HEK293T (cell line): ENCODE data around the gene ALG12.

Source experiments
- ARNT ChIP-seq: fragments of 450-650 bp; IDR thresholded peaks from 2 replicates; pipeline ENCODE4 v1.6.1; 2017; ENCODE audit warnings: mild to moderate bottlenecking
- BHLHE40 ChIP-seq: fragments of 450-650 bp; IDR thresholded peaks from 2 replicates; pipeline ENCODE4 v1.6.1; 2016; ENCODE audit warnings: mild to moderate bottlenecking, moderate library complexity, borderline replicate concordance
- ELF4 ChIP-seq: fragments of 450-650 bp; IDR thresholded peaks from 2 replicates; pipeline ENCODE4 v1.6.1; 2017; ENCODE audit warnings: antibody characterized with exemption
- FOXA1 ChIP-seq: fragments of 450-650 bp; IDR thresholded peaks from 2 replicates; pipeline ENCODE4 v1.6.1; 2016; ENCODE audit warnings: mild to moderate bottlenecking
- FOXM1 ChIP-seq: fragments of 450-650 bp; IDR thresholded peaks from 2 replicates; pipeline ENCODE4 v1.6.1; 2017; ENCODE audit warnings: mild to moderate bottlenecking, borderline replicate concordance
- HDGF ChIP-seq: fragments of 450-650 bp; IDR thresholded peaks from 2 replicates; pipeline ENCODE4 v1.6.1; 2017; ENCODE audit warnings: antibody characterized with exemption, borderline replicate concordance
- L3MBTL2 ChIP-seq: fragments of 450-650 bp; conservative IDR thresholded peaks from 2 replicates; pipeline ENCODE4 v1.6.1; 2016; ENCODE audit warnings: mild to moderate bottlenecking
- NFRKB ChIP-seq: fragments of 450-650 bp; IDR thresholded peaks from 2 replicates; pipeline ENCODE4 v1.6.1; 2016; ENCODE audit warnings: mild to moderate bottlenecking, moderate library complexity
- PKNOX1 ChIP-seq: fragments of 450-650 bp; IDR thresholded peaks from 2 replicates; pipeline ENCODE4 v1.6.1; 2016
- SP1 ChIP-seq: fragments of 450-650 bp; IDR thresholded peaks from 2 replicates; pipeline ENCODE4 v1.6.1; 2017
- SUZ12 ChIP-seq: fragments of 450-650 bp; IDR thresholded peaks from 2 replicates; pipeline ENCODE4 v1.6.1; 2016; ENCODE audit warnings: mild to moderate bottlenecking
- TARDBP ChIP-seq: fragments of 450-650 bp; IDR thresholded peaks from 2 replicates; pipeline ENCODE4 v1.6.1; 2016
- ZNF384 ChIP-seq: fragments of 450-650 bp; IDR thresholded peaks from 2 replicates; pipeline ENCODE4 v1.6.1; 2016

GRCh38 chr22:49958931-49959781 lies 40.9 kb upstream of the ALG12 start:
- TF ChIP-seq TARDBP, result no peak
- TF ChIP-seq SP1, result no peak
- TF ChIP-seq FOXA1, result no peak
- TF ChIP-seq PKNOX1, result no peak
- TF ChIP-seq FOXM1, result no peak
- TF ChIP-seq HDGF, result no peak
- no peak for TF ChIP-seq ZNF384
- TF ChIP-seq ELF4, result no peak
- no peak for TF ChIP-seq NFRKB
- TF ChIP-seq SUZ12, result no peak
- TF ChIP-seq BHLHE40, result no peak
- no peak for TF ChIP-seq L3MBTL2
- no peak for TF ChIP-seq ARNT
